ENCODE results near the gene CDYL.

CDYL gene

GRCh38 chr6:4924661-4925271 lies 148.6 kb downstream of the CDYL start:
- no peak overlapping the region for H3K4me3 ChIP-seq (ENCODE audit: low read depth, low read length)
- no peak overlapping the region for H3K27ac ChIP-seq
- no peak overlapping the region for H3K9ac ChIP-seq
- H3K27me3 ChIP-seq (ENCODE audit: control insufficient read depth, insufficient read depth, low read length) = no peaks in the 10 kb centered on the region
- peaks cover 36% of the 10 kb centered on the region for H3K79me2 ChIP-seq
- H2AFZ ChIP-seq = no peak overlapping the region
- no peak for TF ChIP-seq CTCF (IDR thresholded peaks at IDR 0.05)
- H3K36me3 ChIP-seq (ENCODE audit: control insufficient read depth, insufficient read depth, low read length) = no peaks in the 10 kb centered on the region
- H3K9me3 ChIP-seq (ENCODE audit: control insufficient read depth, low read length) = no peaks in the 10 kb centered on the region
- H3K4me1 ChIP-seq = no peaks in the 10 kb centered on the region
- H3K4me2 ChIP-seq (ENCODE audit: low read length) = no peak overlapping the region

- Histone ChIP-seq H3K36me3 (ENCODE audit: control insufficient read depth, insufficient read depth, low read length) (no peaks in the 10 kb centered on the region), H3K4me2 (ENCODE audit: low read length) (no peak overlapping the region), H3K9ac (no peak overlapping the region), H3K4me1 (no peaks in the 10 kb centered on the region), H2AFZ (no peak overlapping the region), H3K4me3 (ENCODE audit: low read depth, low read length) (no peak overlapping the region), H3K27ac (no peak overlapping the region), H3K79me2 (peaks cover 38% of the 10 kb centered on the region), H3K9me3 (ENCODE audit: control insufficient read depth, low read length) (no peaks in the 10 kb centered on the region), H3K27me3 (ENCODE audit: control insufficient read depth, insufficient read depth, low read length) (no peaks in the 10 kb centered on the region)
- TF ChIP-seq CTCF (IDR thresholded peaks at IDR 0.05) = no peak
Observed at GRCh38 chr6:4925580-4925979, 149.4 kb downstream of the CDYL start.

GRCh38 chr6:4928426-4928825 lies 152.2 kb downstream of the CDYL start:
- peaks cover 6% of the 10 kb centered on the region for H3K4me1 ChIP-seq
- H3K4me2 ChIP-seq (ENCODE audit: low read length) = no peak overlapping the region
- TF ChIP-seq CTCF (IDR thresholded peaks at IDR 0.05) = no peak
- no peak overlapping the region for H3K9ac ChIP-seq
- H3K79me2 ChIP-seq = peaks cover 39% of the 10 kb centered on the region
- no peak overlapping the region for H2AFZ ChIP-seq
- no peaks in the 10 kb centered on the region for H3K9me3 ChIP-seq (ENCODE audit: control insufficient read depth, low read length)
- no peak overlapping the region for H3K4me3 ChIP-seq (ENCODE audit: low read depth, low read length)
- no peak overlapping the region for H3K27ac ChIP-seq
- no peaks in the 10 kb centered on the region for H3K27me3 ChIP-seq (ENCODE audit: control insufficient read depth, insufficient read depth, low read length)
- H3K36me3 ChIP-seq (ENCODE audit: control insufficient read depth, insufficient read depth, low read length) = no peaks in the 10 kb centered on the region

- Histone ChIP-seq H2AFZ (no peak overlapping the region), H3K27me3 (ENCODE audit: control insufficient read depth, insufficient read depth, low read length) (no peaks in the 10 kb centered on the region), H3K27ac (no peak overlapping the region), H3K36me3 (ENCODE audit: control insufficient read depth, insufficient read depth, low read length) (no peaks in the 10 kb centered on the region), H3K79me2 (peaks cover 35% of the 10 kb centered on the region), H3K9ac (no peak overlapping the region), H3K4me2 (ENCODE audit: low read length) (no peak overlapping the region), H3K4me3 (ENCODE audit: low read depth, low read length) (no peak overlapping the region), H3K4me1 (peaks cover 6% of the 10 kb centered on the region), H3K9me3 (ENCODE audit: control insufficient read depth, low read length) (no peaks in the 10 kb centered on the region)
- no peak for TF ChIP-seq CTCF (IDR thresholded peaks at IDR 0.05)
Observed at GRCh38 chr6:4929097-4929718, 153.0 kb downstream of the CDYL start.
